ENCODE results near the gene UTP11.

UTP11 gene

GRCh38 chr1:38003261-38004250 lies 9.0 kb upstream of the UTP11 start:
- DNase-seq (ENCODE audit: low spot score) = no peak

GRCh38 chr1:38004284-38005108 lies 8.0 kb upstream of the UTP11 start:
- no peak for DNase-seq (ENCODE audit: low spot score)

DNA sequence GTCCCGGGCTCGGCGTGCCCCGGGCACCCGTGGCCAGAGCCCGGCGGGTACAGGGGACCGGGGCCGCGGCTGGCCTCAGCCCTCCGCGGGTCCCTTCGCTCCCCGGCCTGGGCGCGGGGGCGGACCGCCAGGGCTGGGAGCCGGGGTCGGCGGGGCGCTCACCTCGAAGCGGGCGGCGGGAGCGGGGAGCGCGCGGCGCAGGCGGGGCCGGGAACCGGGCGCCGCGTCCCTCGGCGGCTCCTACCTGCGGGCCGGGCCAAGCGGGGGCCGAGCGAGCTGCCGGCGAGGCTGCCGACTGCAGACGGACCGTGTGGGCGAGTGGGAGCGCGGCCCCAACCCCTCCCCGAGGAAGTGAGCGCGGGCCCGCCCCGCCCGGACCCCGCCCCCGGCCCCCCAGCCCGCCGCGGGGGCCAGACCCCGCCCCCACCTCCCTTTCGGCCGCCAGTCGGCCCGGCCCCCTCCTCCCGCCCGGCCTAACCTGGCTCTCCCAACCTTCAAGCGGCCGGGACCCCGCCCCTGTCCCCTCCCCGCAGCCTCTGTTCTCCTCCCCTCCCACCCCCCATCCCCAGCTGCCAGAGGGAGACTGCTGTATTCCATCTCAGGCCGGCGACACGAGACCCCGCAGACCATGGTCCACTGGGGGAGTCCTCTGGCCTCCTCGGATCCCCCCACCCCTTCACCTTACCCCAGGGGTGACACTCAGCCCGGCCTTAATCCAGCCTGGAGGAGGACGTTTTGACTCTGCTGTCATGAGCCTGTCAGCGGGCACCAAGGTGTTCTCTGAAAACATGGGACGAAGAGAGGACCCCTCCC lies 7.1 kb upstream of the UTP11 start, which contains the start of gene FHL3:
TSS of gene FHL3 (minus strand) at position 320 of the 813 bp plus-strand sequence. CDS start 6,102 bp downstream, outside the sequence.
- DNase-seq (ENCODE audit: low spot score) = peak; percentile 53

- no peak for DNase-seq (ENCODE audit: low spot score)
Measured at GRCh38 chr1:38006008-38006828, 6.3 kb upstream of the UTP11 start.

DNA sequence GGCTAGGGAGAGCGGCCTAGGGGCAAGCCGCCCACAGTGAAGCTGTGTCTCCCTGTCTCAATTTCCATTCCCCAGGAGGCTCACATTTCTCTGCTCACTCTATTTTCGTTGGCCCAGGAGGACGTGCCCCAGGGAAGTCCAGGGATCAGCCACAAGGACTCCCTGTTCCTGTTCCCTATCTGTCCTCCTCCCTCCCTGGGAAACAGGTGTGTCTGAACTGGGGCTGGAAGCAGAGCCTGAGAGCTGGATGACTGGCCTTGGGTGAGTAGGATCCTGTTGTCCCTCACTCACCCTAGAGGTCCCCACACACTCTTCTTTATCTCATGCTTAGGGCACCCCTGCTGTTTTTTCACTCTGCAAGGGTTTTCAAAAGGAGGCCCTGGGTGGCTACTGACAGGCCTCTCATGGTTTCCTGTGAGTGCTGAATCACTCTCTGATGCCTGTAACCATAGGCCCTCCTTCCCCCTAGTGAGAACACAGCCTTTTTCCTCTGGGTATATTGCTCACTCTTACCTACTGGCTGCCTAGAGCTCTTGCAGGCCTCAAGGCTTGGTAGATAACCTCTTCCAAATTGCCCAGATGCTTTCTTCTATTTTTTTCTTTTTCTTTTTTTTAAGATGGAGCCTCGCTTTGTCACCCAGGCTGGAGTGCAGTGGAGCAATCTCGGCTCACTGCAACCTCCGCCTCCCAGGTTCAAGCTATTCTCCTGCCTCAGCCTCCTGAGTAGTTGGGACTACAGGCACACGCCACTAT lies 3.3 kb upstream of the UTP11 start:
- DNase-seq (ENCODE audit: low spot score) = peak; percentile 72

GRCh38 chr1:38009841-38010180 lies 2.7 kb upstream of the UTP11 start:
- DNase-seq (ENCODE audit: low spot score) = no peak

DNA sequence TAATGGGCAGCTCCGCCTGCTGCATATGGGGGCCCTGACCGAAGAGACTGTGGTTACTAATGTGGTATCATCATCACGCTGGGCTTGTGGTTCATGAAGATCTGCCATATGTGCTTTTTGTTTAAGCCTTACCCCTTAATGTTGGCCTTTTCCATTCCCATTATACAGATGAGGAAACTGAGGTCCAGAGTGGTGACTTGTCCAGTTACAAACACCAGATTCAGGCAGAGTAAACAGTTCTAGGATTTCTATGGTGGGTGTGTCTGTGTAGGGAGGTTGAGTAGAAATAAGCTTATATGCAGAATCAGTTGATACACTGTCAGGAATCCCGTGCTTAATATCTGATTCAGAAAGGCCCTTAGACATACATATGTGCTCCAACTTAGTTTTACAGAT lies 691 bp downstream of the UTP11 start:
- no peak for DNase-seq (ENCODE audit: low spot score)

DNA sequence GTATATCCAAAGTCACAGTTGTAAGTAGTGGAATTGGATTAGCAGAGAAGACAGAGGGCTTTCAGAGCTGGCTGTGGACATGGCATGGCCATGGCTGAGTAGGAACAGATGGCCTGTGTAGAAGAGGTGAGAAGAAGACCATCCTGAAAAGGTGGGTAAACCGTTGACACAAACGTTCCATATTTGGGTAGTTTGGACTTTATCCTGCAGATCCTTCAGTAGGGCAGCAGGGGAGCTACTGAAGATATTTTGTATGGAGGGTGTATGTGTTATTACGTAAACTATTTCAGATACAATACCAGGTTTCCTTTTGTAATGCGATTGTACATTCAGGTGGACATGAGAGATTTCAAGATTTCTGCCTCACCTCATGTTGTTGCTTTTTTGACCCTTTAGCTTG lies 1.6 kb downstream of the UTP11 start:
- no peak for DNase-seq (ENCODE audit: low spot score)

DNA sequence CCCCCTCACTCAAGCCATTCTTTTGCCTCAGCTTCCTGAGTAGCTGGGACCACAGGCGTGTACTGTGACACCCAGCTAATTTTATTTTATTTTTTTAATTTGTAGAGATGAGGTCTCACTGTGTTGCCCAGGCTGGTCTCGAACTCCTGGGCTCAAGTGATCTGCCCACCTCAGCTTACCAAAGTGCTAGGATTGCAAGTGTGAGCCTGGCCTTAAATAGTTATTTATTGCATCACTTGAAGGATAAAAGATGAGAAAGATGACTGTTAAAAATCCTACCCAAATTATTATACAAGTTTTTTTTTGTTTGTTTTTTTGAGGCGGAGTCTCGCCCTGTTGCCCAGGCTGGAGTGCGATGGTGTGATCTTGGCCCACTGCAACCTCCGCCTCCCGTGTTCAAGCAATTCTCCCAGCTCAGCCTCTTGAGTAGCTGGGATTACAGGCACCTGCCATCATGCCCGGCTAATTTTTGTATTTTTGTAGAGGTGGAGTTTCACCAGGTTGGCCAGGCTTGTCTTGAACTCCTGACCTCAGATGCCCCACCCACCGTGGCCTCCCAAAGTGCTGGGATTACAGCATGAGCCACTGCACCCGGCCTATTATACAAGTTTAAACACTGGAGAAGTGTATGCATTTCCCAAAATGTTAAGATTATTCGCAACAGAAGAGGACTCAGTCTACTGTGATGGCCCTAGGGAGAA lies 2.3 kb downstream of the UTP11 start:
- no peak for DNase-seq (ENCODE audit: low spot score)

DNA sequence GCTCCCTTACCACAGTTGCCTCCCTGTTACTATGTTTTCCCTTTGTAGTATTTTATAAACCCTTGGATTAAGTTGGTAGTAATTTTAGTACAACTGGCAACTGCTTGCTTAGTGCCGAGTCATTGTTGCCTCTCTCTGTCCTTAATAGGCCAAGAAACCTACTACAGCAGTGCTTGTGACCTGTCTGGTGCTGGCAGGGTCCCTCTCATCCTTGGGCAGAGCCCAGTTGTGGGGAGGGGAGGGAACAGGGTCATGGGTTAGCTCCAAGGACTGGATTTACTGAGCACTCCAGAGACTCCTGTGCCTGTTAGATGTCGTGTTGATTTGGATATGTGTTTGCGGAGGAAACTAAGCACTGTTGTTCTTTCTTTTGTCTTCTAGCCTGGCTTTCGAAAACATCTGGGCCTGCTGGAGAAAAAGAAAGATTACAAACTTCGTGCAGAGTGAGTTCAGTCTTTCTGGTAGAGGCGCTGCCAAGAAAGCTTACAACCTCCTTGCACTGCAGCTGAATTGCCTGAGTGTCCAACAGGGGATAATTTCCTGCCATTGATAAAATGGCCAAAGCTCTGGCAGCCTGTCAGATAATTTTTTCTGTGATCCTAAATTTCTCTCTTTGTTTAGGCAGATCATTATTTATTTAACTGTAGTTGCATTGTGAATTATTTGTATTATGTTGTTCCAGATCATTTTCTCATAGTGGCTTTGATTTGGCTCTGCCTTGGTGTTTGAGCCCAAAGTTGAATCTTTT lies 3.6 kb downstream of the UTP11 start:
- no peak for DNase-seq (ENCODE audit: low spot score)

DNA sequence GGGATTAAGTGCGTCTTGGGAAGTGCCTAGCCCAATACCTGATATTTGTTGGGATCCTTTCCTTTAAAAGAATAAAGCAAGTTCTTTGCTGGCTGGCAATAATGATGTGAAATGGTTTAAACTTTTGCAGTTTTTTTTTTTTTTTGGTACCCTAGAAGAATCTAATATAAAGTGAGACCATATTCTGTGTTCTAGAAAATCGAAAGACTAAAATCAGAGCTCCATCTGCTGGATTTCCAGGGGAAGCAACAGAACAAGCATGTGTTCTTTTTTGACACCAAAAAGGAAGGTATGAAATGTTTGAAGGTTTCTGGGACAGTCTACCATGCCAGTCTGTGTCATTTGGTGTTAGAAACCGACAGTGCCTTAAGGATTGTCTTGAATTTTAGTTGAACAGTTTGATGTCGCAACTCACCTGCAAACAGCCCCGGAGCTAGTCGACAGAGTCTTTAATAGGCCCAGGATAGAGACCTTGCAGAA lies 6.4 kb downstream of the UTP11 start:
- DNase-seq (ENCODE audit: low spot score) = no peak

DNA sequence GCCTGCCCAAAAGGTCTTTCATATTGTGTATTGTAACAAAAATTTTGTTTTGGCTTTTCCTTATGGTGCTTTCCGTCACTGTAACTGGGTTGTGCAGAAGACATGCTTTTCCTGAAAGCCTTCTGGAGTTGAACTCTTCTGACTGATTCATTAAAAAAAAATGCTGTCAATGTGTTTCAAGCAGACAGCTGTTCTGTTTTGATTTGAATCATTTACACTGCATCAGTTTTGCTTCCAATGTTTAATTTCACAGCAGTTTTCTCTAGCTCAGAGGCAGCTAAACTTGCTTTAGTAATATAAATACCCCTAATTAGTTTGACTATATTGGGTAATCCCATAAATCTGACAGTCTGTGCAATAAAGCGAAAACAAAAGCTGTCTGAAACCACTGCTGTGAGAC lies 7.9 kb downstream of the UTP11 start:
- no peak for DNase-seq (ENCODE audit: low spot score)

DNA sequence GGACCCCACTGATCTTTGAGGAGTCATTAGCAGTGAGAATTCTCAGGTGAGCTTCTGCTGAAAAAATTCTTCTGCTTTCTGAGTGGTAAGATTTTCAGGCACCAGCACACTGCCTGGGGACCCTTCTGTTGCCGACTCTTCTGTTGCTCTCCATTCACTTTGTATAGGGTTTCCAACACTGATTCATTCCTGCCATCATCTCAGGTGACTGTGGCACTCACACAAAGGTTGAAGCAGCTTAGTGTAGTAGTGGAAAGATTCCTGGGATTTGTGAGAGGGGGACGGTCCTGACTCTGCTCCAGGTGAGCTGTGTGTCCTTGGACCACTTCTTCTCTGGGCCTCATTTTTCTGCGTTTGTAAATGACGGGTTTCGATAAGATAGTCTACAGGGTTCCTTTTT lies 9.4 kb downstream of the UTP11 start:
- no peak for DNase-seq (ENCODE audit: low spot score)

- no peak for DNase-seq (ENCODE audit: low spot score)
Measured at GRCh38 chr1:38022810-38023209, 10.3 kb downstream of the UTP11 start.

- no peak for DNase-seq (ENCODE audit: low spot score)
Measured at GRCh38 chr1:38025233-38025632, 12.7 kb downstream of the UTP11 start.

- no peak for DNase-seq (ENCODE audit: low spot score)
Measured at GRCh38 chr1:38025664-38026063, 13.1 kb downstream of the UTP11 start.

DNA sequence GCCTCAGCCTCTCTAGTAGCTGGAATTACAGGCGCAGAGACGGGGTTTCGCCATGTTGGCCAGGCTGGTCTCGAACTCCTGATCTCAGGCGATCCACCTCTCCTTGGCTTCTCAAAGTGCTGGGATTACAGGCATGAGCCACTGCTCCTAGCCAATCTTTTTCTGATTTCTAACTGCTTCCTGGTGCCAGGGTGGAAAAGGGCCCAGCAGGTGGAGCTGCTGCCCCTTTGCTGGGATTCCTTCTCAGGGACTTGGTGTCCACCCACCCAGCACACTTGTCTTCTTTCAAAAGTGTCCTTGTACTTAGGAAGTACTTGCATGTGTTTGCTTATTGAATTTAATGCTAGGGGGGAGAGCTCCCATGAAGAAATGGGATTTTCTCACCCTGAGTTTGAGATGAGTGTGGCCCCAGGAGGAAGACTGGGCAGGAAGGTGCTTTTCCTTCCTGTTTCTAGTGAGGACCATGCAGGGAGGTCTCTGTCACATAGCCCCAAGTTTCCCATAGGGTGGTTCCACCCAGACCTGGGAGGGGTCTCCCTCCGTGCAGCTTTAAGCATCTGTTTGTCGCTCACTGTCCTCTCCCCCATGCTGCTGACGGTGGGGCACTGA lies 14.2 kb downstream of the UTP11 start:
- DNase-seq (ENCODE audit: low spot score) = peak; percentile 49
